ENCODE measurements around the gene EHBP1. TPM values are rescaled to one million over a fixed set of nuclear protein-coding genes. Genes with fewer than 3 reads are reported as not detected.

Gene EHBP1
- total RNA-seq, 2 donors from 2014 or later: 28.4 to 67.7 TPM

GRCh38 chr2:63056107-63057050 is 350.9 kb downstream of the EHBP1 start:
- H3K4me3 ChIP-seq: peak overlapping the region; percentile 63
- peaks cover 27 to 51% of the 10 kb centered on the region in 2 donors for H3K4me1 ChIP-seq (ENCODE audit: control insufficient read depth in 1 of 2, low read depth in 2 of 2)
- no peaks in the 10 kb centered on the region for H3K36me3 ChIP-seq
- DNase-seq (ENCODE audit: low spot score) (no peak), ATAC-seq (ENCODE audit: insufficient number of reproducible peaks, low FRiP score, low read depth) (no peak)
- TF ChIP-seq, protein P1, sequence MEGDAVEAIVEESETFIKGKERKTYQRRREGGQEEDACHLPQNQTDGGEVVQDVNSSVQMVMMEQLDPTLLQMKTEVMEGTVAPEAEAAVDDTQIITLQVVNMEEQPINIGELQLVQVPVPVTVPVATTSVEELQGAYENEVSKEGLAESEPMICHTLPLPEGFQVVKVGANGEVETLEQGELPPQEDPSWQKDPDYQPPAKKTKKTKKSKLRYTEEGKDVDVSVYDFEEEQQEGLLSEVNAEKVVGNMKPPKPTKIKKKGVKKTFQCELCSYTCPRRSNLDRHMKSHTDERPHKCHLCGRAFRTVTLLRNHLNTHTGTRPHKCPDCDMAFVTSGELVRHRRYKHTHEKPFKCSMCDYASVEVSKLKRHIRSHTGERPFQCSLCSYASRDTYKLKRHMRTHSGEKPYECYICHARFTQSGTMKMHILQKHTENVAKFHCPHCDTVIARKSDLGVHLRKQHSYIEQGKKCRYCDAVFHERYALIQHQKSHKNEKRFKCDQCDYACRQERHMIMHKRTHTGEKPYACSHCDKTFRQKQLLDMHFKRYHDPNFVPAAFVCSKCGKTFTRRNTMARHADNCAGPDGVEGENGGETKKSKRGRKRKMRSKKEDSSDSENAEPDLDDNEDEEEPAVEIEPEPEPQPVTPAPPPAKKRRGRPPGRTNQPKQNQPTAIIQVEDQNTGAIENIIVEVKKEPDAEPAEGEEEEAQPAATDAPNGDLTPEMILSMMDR (IDR thresholded peaks at IDR 0.05): no peak
- H3K27ac ChIP-seq: no peak overlapping the region
- H3K9me3 ChIP-seq: no peaks in the 10 kb centered on the region
- H3K27me3 ChIP-seq (replicated peaks; ENCODE audit: insufficient read depth): peaks cover 55% of the 10 kb centered on the region

GRCh38 chr2:63057249-63058143 is 352.0 kb downstream of the EHBP1 start:
- H3K27me3 ChIP-seq (replicated peaks; ENCODE audit: insufficient read depth): peaks cover 60% of the 10 kb centered on the region
- H3K4me3 ChIP-seq: peak overlapping the region; percentile 54
- ATAC-seq (ENCODE audit: insufficient number of reproducible peaks, low FRiP score, low read depth) (no peak), DNase-seq (ENCODE audit: low spot score) (no peak)
- peak overlapping the region in 1 of 2 donors; percentile 17 for H3K27ac ChIP-seq
- peaks cover 27 to 51% of the 10 kb centered on the region in 2 donors for H3K4me1 ChIP-seq (ENCODE audit: control insufficient read depth in 1 of 2, low read depth in 2 of 2)
- TF ChIP-seq, protein P1 (IDR thresholded peaks at IDR 0.05): no peak
- no peaks in the 10 kb centered on the region for H3K9me3 ChIP-seq
- no peaks in the 10 kb centered on the region for H3K36me3 ChIP-seq

DNA sequence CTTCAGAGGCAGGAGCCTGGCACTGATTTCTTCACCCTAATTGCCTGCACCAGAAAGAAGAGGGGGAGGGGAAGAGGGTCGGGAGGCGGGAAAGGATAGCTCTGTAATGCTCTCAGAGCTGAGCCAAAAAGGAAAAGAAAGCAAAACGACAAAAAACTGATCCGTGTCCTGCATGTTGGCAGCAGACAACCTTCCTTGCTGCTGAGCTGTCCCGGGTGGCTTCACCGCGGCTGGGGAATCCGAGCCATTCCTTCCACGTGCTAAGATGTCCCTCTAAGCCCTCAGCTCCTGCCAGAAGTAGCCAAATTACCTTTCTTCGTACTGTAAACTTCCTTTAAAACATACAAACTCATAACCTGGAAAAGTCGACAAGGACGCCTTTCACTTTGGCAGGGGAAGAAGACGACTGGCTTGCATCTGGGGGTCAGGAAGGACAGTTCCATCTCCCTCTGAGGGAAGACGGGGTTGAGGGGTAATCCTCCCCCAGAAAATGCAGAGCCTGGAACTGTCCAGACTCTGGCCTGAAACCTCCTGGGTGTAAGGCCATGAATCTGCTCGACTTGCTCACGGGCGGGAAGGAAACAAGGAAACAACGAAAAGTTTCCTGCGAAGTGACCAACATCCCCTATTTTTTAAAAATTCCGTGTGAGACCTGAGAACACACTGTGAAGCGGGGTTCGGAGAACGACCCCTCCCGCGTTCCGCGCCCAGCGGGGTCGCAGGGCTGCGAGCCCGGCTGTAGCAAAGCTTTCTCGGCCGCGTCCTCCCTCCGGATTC is 352.8 kb downstream of the EHBP1 start:
- TF ChIP-seq, protein P1 (IDR thresholded peaks at IDR 0.05): no peak
- Histone ChIP-seq H3K4me1 (ENCODE audit: control insufficient read depth in 1 of 2, low read depth in 2 of 2) (peaks cover 27 to 51% of the 10 kb centered on the region in 2 donors), H3K36me3 (no peaks in the 10 kb centered on the region), H3K27me3 (replicated peaks; ENCODE audit: insufficient read depth) (peaks cover 53% of the 10 kb centered on the region), H3K27ac (no peak overlapping the region), H3K4me3 (peak overlapping the region; percentile 54), H3K9me3 (no peaks in the 10 kb centered on the region)
- DNase-seq (ENCODE audit: low spot score): no peak
- no peak for ATAC-seq (ENCODE audit: insufficient number of reproducible peaks, low FRiP score, low read depth)

- Histone ChIP-seq H3K4me3 (peak overlapping the region; percentile 54), H3K27ac (peak overlapping the region in 1 of 2 donors; percentile 46), H3K9me3 (no peaks in the 10 kb centered on the region), H3K36me3 (no peaks in the 10 kb centered on the region), H3K27me3 (replicated peaks; ENCODE audit: insufficient read depth) (peaks cover 53% of the 10 kb centered on the region), H3K4me1 (ENCODE audit: control insufficient read depth in 1 of 2, low read depth in 2 of 2) (peaks cover 27 to 46% of the 10 kb centered on the region in 2 donors)
- TF ChIP-seq, protein P1 (IDR thresholded peaks at IDR 0.05): no peak
- no peak for ATAC-seq (ENCODE audit: insufficient number of reproducible peaks, low FRiP score, low read depth)
- no peak for DNase-seq (ENCODE audit: low spot score)
Observed at GRCh38 chr2:63058921-63059792, 353.6 kb downstream of the EHBP1 start.

Data from thoracic aorta (tissue), 2 donors.